ENCODE data around the gene DNAJC13.
A peak's percentile ranks its signal among the peaks of the same experiment; 100 is the strongest.

The DNAJC13 gene

GRCh38 chr3:132417695-132418411 lies 551 bp downstream of the DNAJC13 start:
- no peaks in the 10 kb centered on the region for H3K9me3 ChIP-seq (ENCODE audit: insufficient read depth, low read length, severe bottlenecking)
- H3K4me2 ChIP-seq (ENCODE audit: insufficient read depth, low read length): peak overlapping the region; percentile 79
- H4K20me1 ChIP-seq (ENCODE audit: insufficient read depth, low read length): no peaks in the 10 kb centered on the region
- peak overlapping the region; percentile 71 to 92 for H3K4me3 ChIP-seq (ENCODE audit: low read depth in 1 of 2, low read length in 2 of 2)
- peak; percentile 67 for DNase-seq
- peaks cover 11% of the 10 kb centered on the region; the same call in 1 of the 2 replicates for H3K36me3 ChIP-seq (ENCODE audit: insufficient read depth, low read length)
- peaks cover 28% of the 10 kb centered on the region for H3K4me1 ChIP-seq (ENCODE audit: insufficient read depth, low read length)
- peaks cover 53% of the 10 kb centered on the region for H3K79me2 ChIP-seq (ENCODE audit: insufficient read depth, low read length)
- TF ChIP-seq EZH2 (IDR thresholded peaks at IDR 0.05; ENCODE audit: borderline replicate concordance, low read depth, low read length, severe bottlenecking) (no peak), CTCF (IDR thresholded peaks at IDR 0.05; ENCODE audit: borderline replicate concordance, extremely low read depth, low read length, poor library complexity, severe bottlenecking) (no peak)
- H3K27ac ChIP-seq (ENCODE audit: low read length): peak overlapping the region; percentile 78
- peak overlapping the region; percentile 86 for H2AFZ ChIP-seq (ENCODE audit: low read depth, low read length)
- peak overlapping the region; percentile 80 for H3K9ac ChIP-seq (ENCODE audit: low read depth, low read length)
- ATAC-seq (ENCODE audit: insufficient read depth, low read depth): peak; percentile 54
- H3K27me3 ChIP-seq (ENCODE audit: insufficient read depth, low read length, poor library complexity): no peaks in the 10 kb centered on the region

- H3K4me2 ChIP-seq (ENCODE audit: insufficient read depth, low read length): peak overlapping the region; percentile 79
- peak overlapping the region; percentile 86; the same call in 1 of the 2 replicates for H2AFZ ChIP-seq (ENCODE audit: low read depth, low read length)
- H3K9ac ChIP-seq (ENCODE audit: low read depth, low read length): peak overlapping the region; percentile 80
- peaks cover 62% of the 10 kb centered on the region for H3K79me2 ChIP-seq (ENCODE audit: insufficient read depth, low read length)
- TF ChIP-seq CTCF (IDR thresholded peaks at IDR 0.05; ENCODE audit: borderline replicate concordance, extremely low read depth, low read length, poor library complexity, severe bottlenecking): no peak
- no peak for TF ChIP-seq EZH2 (IDR thresholded peaks at IDR 0.05; ENCODE audit: borderline replicate concordance, low read depth, low read length, severe bottlenecking)
- H3K27ac ChIP-seq (ENCODE audit: low read length): peak overlapping the region; percentile 78
- no peaks in the 10 kb centered on the region; the same call in 1 of the 2 replicates for H4K20me1 ChIP-seq (ENCODE audit: insufficient read depth, low read length)
- peak overlapping the region; percentile 71 to 92 for H3K4me3 ChIP-seq (ENCODE audit: low read depth in 1 of 2, low read length in 2 of 2)
- H3K27me3 ChIP-seq (ENCODE audit: insufficient read depth, low read length, poor library complexity): no peaks in the 10 kb centered on the region
- ATAC-seq (ENCODE audit: insufficient read depth, low read depth): no peak
- DNase-seq: no peak
- no peaks in the 10 kb centered on the region for H3K9me3 ChIP-seq (ENCODE audit: insufficient read depth, low read length, severe bottlenecking)
- peaks cover 11% of the 10 kb centered on the region; the same call in 1 of the 2 replicates for H3K36me3 ChIP-seq (ENCODE audit: insufficient read depth, low read length)
- H3K4me1 ChIP-seq (ENCODE audit: insufficient read depth, low read length): peaks cover 28% of the 10 kb centered on the region
These were observed 1.6 kb downstream of the DNAJC13 start for GRCh38 chr3:132418916-132419315.

- Histone ChIP-seq H4K20me1 (ENCODE audit: insufficient read depth, low read length) (peaks cover 4% of the 10 kb centered on the region; the same call in 1 of the 2 replicates), H3K27ac (ENCODE audit: low read length) (no peak overlapping the region), H3K9ac (ENCODE audit: low read depth, low read length) (no peak overlapping the region), H3K4me1 (ENCODE audit: insufficient read depth, low read length) (peaks cover 23% of the 10 kb centered on the region), H3K36me3 (ENCODE audit: insufficient read depth, low read length) (peaks cover 11% of the 10 kb centered on the region; the same call in 1 of the 2 replicates), H3K27me3 (ENCODE audit: insufficient read depth, low read length, poor library complexity) (no peaks in the 10 kb centered on the region), H3K4me2 (ENCODE audit: insufficient read depth, low read length) (no peak overlapping the region), H3K79me2 (ENCODE audit: insufficient read depth, low read length) (peaks cover 91% of the 10 kb centered on the region), H3K4me3 (ENCODE audit: low read depth in 1 of 2, low read length in 2 of 2) (no peak overlapping the region), H3K9me3 (ENCODE audit: insufficient read depth, low read length, severe bottlenecking) (no peaks in the 10 kb centered on the region), H2AFZ (ENCODE audit: low read depth, low read length) (no peak overlapping the region)
- DNase-seq (no peak), ATAC-seq (ENCODE audit: insufficient read depth, low read depth) (no peak)
- TF ChIP-seq EZH2 (IDR thresholded peaks at IDR 0.05; ENCODE audit: borderline replicate concordance, low read depth, low read length, severe bottlenecking) (no peak), CTCF (IDR thresholded peaks at IDR 0.05; ENCODE audit: borderline replicate concordance, extremely low read depth, low read length, poor library complexity, severe bottlenecking) (no peak)
These were observed 4.5 kb downstream of the DNAJC13 start for GRCh38 chr3:132421832-132422231.
